ENCODE results near the gene COL1A1.

COL1A1 gene

GRCh38 chr17:50201276-50201854, at the start of gene COL1A1:
COL1A1 (minus strand) TSS chr17:50201631; CDS start chr17:50201513, 118 bp downstream.
- H3K4me1 ChIP-seq (ENCODE audit: control insufficient read depth in 1 of 2, insufficient read depth in 2 of 2, low read length in 2 of 2), result peaks cover 14 to 56% of the 10 kb centered on the region in 2 donors
- H3K27ac ChIP-seq (ENCODE audit: low read length), result peak within 1 kb of the TSS; percentile 87
- H3K4me3 ChIP-seq (ENCODE audit: low read depth in 1 of 2, low read length in 2 of 2), result peak within 1 kb of the TSS; percentile 69 to 82

DNA sequence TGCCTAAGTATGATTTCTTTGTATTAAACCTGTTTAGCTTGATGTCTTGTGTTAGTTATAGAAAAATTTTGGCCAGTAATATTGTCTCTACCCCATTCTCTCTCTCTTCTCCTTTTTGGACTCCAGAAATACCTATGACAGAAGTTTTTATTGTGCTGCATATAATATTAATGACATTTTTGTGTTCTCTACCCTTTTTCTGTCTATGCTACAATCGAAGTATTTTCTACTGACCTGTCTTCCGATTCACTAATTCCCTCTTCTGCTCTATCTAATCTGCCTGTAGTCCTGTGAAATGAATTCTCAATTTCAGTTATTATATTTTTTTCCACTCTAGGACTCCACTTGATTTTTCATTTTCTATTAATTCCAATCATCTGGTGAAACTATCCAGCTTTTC, 46.8 kb upstream of the COL1A1 start:
- H3K36me3 ChIP-seq (ENCODE audit: control insufficient read depth in 1 of 2, insufficient read depth in 2 of 2, low read length in 2 of 2), result no peaks in the 10 kb centered on the region
- no peaks in the 10 kb centered on the region for H3K27me3 ChIP-seq (ENCODE audit: low read depth, low read length)
- no peaks in the 10 kb centered on the region for H3K4me1 ChIP-seq (ENCODE audit: control insufficient read depth in 1 of 2, insufficient read depth in 2 of 2, low read length in 2 of 2)
- no peak overlapping the region for H3K4me3 ChIP-seq (ENCODE audit: low read depth in 1 of 2, low read length in 2 of 2)
- H3K9me3 ChIP-seq (ENCODE audit: control insufficient read depth in 1 of 2, low read length in 2 of 2), result peaks cover 3 to 5% of the 10 kb centered on the region in 2 donors
- H3K27ac ChIP-seq (ENCODE audit: low read length), result no peak overlapping the region

More at GRCh38 chr17:50201276-50201854, at the start of gene COL1A1:
- peaks cover 8% of the 10 kb centered on the region for H3K27me3 ChIP-seq (ENCODE audit: low read depth, low read length)
- peaks cover 19 to 28% of the 10 kb centered on the region in 2 donors for H3K36me3 ChIP-seq (ENCODE audit: control insufficient read depth in 1 of 2, insufficient read depth in 2 of 2, low read length in 2 of 2)
- no peaks in the 10 kb centered on the region for H3K9me3 ChIP-seq (ENCODE audit: control insufficient read depth in 1 of 2, low read length in 2 of 2)

- Histone ChIP-seq H3K9me3 (ENCODE audit: control insufficient read depth in 1 of 2, low read length in 2 of 2) (peaks cover 3 to 5% of the 10 kb centered on the region in 2 donors), H3K4me3 (ENCODE audit: low read depth in 1 of 2, low read length in 2 of 2) (no peak overlapping the region), H3K27me3 (ENCODE audit: low read depth, low read length) (no peaks in the 10 kb centered on the region), H3K4me1 (ENCODE audit: control insufficient read depth in 1 of 2, insufficient read depth in 2 of 2, low read length in 2 of 2) (peaks cover 0 to 3% of the 10 kb centered on the region in 2 donors), H3K27ac (ENCODE audit: low read length) (no peak overlapping the region), H3K36me3 (ENCODE audit: control insufficient read depth in 1 of 2, insufficient read depth in 2 of 2, low read length in 2 of 2) (no peaks in the 10 kb centered on the region)
Observed at GRCh38 chr17:50244771-50245170, 43.3 kb upstream of the COL1A1 start.

DNA sequence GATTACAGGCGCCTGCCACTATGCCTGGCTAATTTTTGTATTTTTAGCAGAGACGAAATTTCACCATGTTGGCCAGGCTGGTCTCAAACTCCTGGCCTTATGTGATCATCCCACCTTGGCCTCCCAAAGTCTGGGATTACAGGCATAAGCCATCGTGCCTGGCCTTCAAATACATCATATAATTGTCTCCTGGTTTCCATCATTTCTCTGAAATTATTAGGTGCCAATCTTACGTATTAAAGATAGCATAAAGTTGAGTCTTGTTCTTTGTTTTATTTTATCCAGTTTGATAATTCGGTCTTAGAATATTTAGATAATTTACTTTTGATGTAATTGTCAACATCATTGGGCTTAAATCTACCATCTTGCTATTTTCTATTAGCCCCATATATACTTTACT, 40.0 kb upstream of the COL1A1 start:
- Histone ChIP-seq H3K4me1 (ENCODE audit: control insufficient read depth in 1 of 2, insufficient read depth in 2 of 2, low read length in 2 of 2) (peaks cover 0 to 3% of the 10 kb centered on the region in 2 donors), H3K27me3 (ENCODE audit: low read depth, low read length) (no peaks in the 10 kb centered on the region), H3K4me3 (ENCODE audit: low read depth in 1 of 2, low read length in 2 of 2) (no peak overlapping the region), H3K9me3 (ENCODE audit: control insufficient read depth in 1 of 2, low read length in 2 of 2) (no peaks in the 10 kb centered on the region), H3K36me3 (ENCODE audit: control insufficient read depth in 1 of 2, insufficient read depth in 2 of 2, low read length in 2 of 2) (no peaks in the 10 kb centered on the region), H3K27ac (ENCODE audit: low read length) (no peak overlapping the region)

- Histone ChIP-seq H3K4me1 (ENCODE audit: control insufficient read depth in 1 of 2, insufficient read depth in 2 of 2, low read length in 2 of 2) (peaks cover 0 to 3% of the 10 kb centered on the region in 2 donors), H3K27me3 (ENCODE audit: low read depth, low read length) (no peaks in the 10 kb centered on the region), H3K27ac (ENCODE audit: low read length) (no peak overlapping the region), H3K4me3 (ENCODE audit: low read depth in 1 of 2, low read length in 2 of 2) (no peak overlapping the region), H3K9me3 (ENCODE audit: control insufficient read depth in 1 of 2, low read length in 2 of 2) (no peaks in the 10 kb centered on the region), H3K36me3 (ENCODE audit: control insufficient read depth in 1 of 2, insufficient read depth in 2 of 2, low read length in 2 of 2) (no peaks in the 10 kb centered on the region)
Observed at GRCh38 chr17:50240851-50241250, 39.4 kb upstream of the COL1A1 start.

DNA sequence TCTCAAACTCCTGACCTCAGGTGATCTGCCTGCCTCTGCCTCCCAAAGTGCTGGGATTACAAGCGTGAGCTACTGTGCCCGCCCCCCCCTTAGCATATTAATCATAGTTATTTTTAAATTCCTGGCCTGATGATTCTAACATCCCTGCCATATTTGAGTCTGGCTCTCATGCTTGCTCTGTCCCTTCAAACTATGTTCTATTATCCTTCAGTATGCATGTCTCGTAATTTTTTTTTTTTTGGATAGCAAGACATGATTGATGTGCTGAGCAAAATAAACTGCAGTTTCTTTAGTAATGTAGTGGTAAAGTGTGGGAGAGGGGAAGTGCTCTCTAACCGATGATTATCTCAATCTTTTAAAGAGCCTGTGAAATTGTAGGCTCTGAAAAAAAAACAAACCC, 38.5 kb upstream of the COL1A1 start:
- Histone ChIP-seq H3K9me3 (ENCODE audit: control insufficient read depth in 1 of 2, low read length in 2 of 2) (no peaks in the 10 kb centered on the region), H3K4me3 (ENCODE audit: low read depth in 1 of 2, low read length in 2 of 2) (no peak overlapping the region), H3K36me3 (ENCODE audit: control insufficient read depth in 1 of 2, insufficient read depth in 2 of 2, low read length in 2 of 2) (no peaks in the 10 kb centered on the region), H3K27ac (ENCODE audit: low read length) (no peak overlapping the region), H3K4me1 (ENCODE audit: control insufficient read depth in 1 of 2, insufficient read depth in 2 of 2, low read length in 2 of 2) (peaks cover 0 to 3% of the 10 kb centered on the region in 2 donors), H3K27me3 (ENCODE audit: low read depth, low read length) (no peaks in the 10 kb centered on the region)

GRCh38 chr17:50238601-50239280, 37.3 kb upstream of the COL1A1 start:
- Histone ChIP-seq H3K4me3 (ENCODE audit: low read depth in 1 of 2, low read length in 2 of 2) (no peak overlapping the region), H3K4me1 (ENCODE audit: control insufficient read depth in 1 of 2, insufficient read depth in 2 of 2, low read length in 2 of 2) (peaks cover 0 to 3% of the 10 kb centered on the region in 2 donors), H3K27me3 (ENCODE audit: low read depth, low read length) (no peaks in the 10 kb centered on the region), H3K27ac (ENCODE audit: low read length) (no peak overlapping the region), H3K36me3 (ENCODE audit: control insufficient read depth in 1 of 2, insufficient read depth in 2 of 2, low read length in 2 of 2) (no peaks in the 10 kb centered on the region), H3K9me3 (ENCODE audit: control insufficient read depth in 1 of 2, low read length in 2 of 2) (no peaks in the 10 kb centered on the region)

- Histone ChIP-seq H3K27me3 (ENCODE audit: low read depth, low read length) (no peaks in the 10 kb centered on the region), H3K4me1 (ENCODE audit: control insufficient read depth in 1 of 2, insufficient read depth in 2 of 2, low read length in 2 of 2) (peaks cover 0 to 3% of the 10 kb centered on the region in 2 donors), H3K9me3 (ENCODE audit: control insufficient read depth in 1 of 2, low read length in 2 of 2) (no peaks in the 10 kb centered on the region), H3K27ac (ENCODE audit: low read length) (no peak overlapping the region), H3K4me3 (ENCODE audit: low read depth in 1 of 2, low read length in 2 of 2) (no peak overlapping the region), H3K36me3 (ENCODE audit: control insufficient read depth in 1 of 2, insufficient read depth in 2 of 2, low read length in 2 of 2) (no peaks in the 10 kb centered on the region)
Observed at GRCh38 chr17:50237901-50238300, 36.5 kb upstream of the COL1A1 start.

GRCh38 chr17:50234581-50234980, 33.1 kb upstream of the COL1A1 start:
- H3K4me1 ChIP-seq (ENCODE audit: control insufficient read depth in 1 of 2, insufficient read depth in 2 of 2, low read length in 2 of 2), result no peaks in the 10 kb centered on the region
- H3K9me3 ChIP-seq (ENCODE audit: control insufficient read depth in 1 of 2, low read length in 2 of 2), result no peaks in the 10 kb centered on the region
- no peak overlapping the region for H3K27ac ChIP-seq (ENCODE audit: low read length)
- no peaks in the 10 kb centered on the region for H3K27me3 ChIP-seq (ENCODE audit: low read depth, low read length)
- no peak overlapping the region for H3K4me3 ChIP-seq (ENCODE audit: low read depth in 1 of 2, low read length in 2 of 2)
- H3K36me3 ChIP-seq (ENCODE audit: control insufficient read depth in 1 of 2, insufficient read depth in 2 of 2, low read length in 2 of 2), result no peaks in the 10 kb centered on the region

DNA sequence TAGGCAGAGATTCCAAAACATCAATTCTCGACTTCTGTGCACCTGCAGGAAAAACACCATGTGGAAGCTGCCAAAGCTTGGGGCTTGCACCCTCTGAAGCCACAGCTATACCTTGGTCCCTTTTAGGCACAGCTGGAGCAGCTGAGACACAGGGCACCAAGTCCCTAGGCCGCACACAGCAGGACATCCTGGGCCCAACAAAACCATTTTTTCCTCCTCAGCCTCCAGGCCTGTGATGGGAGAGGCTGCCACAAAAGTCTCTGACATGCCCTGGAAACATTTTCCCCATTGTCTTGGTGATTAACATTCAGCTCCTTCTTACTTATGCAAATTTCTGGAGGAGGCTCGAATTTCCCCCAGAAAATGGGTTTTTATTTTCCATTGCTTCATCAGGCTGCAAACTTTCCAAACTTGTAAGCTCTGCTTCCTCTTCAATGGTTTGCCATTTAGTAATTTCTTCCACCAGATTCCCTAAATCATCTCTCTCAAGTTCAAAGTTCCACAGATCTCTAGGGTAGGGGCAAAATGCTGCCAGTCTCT, 24.3 kb upstream of the COL1A1 start:
- H3K27me3 ChIP-seq (ENCODE audit: low read depth, low read length), result no peaks in the 10 kb centered on the region
- peaks cover 6 to 7% of the 10 kb centered on the region in 2 donors for H3K4me1 ChIP-seq (ENCODE audit: control insufficient read depth in 1 of 2, insufficient read depth in 2 of 2, low read length in 2 of 2)
- H3K9me3 ChIP-seq (ENCODE audit: control insufficient read depth in 1 of 2, low read length in 2 of 2), result no peaks in the 10 kb centered on the region
- no peak overlapping the region for H3K4me3 ChIP-seq (ENCODE audit: low read depth in 1 of 2, low read length in 2 of 2)
- no peak overlapping the region for H3K27ac ChIP-seq (ENCODE audit: low read length)
- no peaks in the 10 kb centered on the region for H3K36me3 ChIP-seq (ENCODE audit: control insufficient read depth in 1 of 2, insufficient read depth in 2 of 2, low read length in 2 of 2)

- peaks cover 0 to 12% of the 10 kb centered on the region in 2 donors for H3K36me3 ChIP-seq (ENCODE audit: control insufficient read depth in 1 of 2, insufficient read depth in 2 of 2, low read length in 2 of 2)
- peaks cover 7 to 11% of the 10 kb centered on the region in 2 donors for H3K4me1 ChIP-seq (ENCODE audit: control insufficient read depth in 1 of 2, insufficient read depth in 2 of 2, low read length in 2 of 2)
Observed at GRCh38 chr17:50222922-50223321, 21.5 kb upstream of the COL1A1 start.

More at GRCh38 chr17:50222922-50223321, 21.5 kb upstream of the COL1A1 start:
- no peaks in the 10 kb centered on the region for H3K27me3 ChIP-seq (ENCODE audit: low read depth, low read length)
- H3K27ac ChIP-seq (ENCODE audit: low read length), result no peak overlapping the region
- no peaks in the 10 kb centered on the region for H3K9me3 ChIP-seq (ENCODE audit: control insufficient read depth in 1 of 2, low read length in 2 of 2)
- no peak overlapping the region for H3K4me3 ChIP-seq (ENCODE audit: low read depth in 1 of 2, low read length in 2 of 2)
